ENCODE measurements around the gene SKAP2. TPM values are rescaled to one million over a fixed set of nuclear protein-coding genes. Genes with fewer than 3 reads are reported as not detected.

Gene SKAP2
- total and polyA plus RNA-seq, 2 experiments from 2014 or later: 2.5 to 4.4 TPM

DNA sequence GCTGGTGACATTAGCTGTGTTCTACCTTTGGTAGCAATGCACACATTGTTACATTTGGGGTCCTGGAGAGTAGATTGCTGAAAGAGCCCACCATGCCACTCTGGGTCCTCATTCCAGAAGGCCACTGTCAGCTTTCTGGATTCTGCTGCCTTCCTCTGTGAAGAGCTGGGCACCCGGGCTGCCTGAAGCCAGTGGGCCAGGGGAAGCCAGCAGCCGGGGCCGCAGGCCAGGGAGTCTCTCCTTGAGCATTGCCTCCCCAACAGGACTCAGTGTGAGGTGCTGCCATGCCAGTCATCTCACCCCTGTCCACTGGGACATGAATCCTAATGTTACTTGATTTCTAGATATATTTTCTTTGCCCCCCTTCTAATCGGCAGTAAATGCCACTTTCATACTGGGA, 234.0 kb downstream of the SKAP2 start:
- DNase-seq (ENCODE audit: low spot score) (no peak), ATAC-seq (no peak)
- H3F3A ChIP-seq (replicated peaks; ENCODE audit: low read depth): no peaks in the 10 kb centered on the region
- TF ChIP-seq STAT1 (IDR thresholded peaks at IDR 0.05; ENCODE audit: unreplicated experiment) (no peak), EZH2phosphoT487 (IDR thresholded peaks at IDR 0.05; ENCODE audit: unreplicated experiment) (no peak), CREB1 (CRISPR knock-in tag; IDR thresholded peaks at IDR 0.05; ENCODE audit: low read depth) (no peak), POLR2AphosphoS5 (IDR thresholded peaks at IDR 0.05; ENCODE audit: low read depth) (no peak), ZNF114 (CRISPR knock-in tag; IDR thresholded peaks at IDR 0.05) (no peak)
- TF ChIP-seq, protein P1, sequence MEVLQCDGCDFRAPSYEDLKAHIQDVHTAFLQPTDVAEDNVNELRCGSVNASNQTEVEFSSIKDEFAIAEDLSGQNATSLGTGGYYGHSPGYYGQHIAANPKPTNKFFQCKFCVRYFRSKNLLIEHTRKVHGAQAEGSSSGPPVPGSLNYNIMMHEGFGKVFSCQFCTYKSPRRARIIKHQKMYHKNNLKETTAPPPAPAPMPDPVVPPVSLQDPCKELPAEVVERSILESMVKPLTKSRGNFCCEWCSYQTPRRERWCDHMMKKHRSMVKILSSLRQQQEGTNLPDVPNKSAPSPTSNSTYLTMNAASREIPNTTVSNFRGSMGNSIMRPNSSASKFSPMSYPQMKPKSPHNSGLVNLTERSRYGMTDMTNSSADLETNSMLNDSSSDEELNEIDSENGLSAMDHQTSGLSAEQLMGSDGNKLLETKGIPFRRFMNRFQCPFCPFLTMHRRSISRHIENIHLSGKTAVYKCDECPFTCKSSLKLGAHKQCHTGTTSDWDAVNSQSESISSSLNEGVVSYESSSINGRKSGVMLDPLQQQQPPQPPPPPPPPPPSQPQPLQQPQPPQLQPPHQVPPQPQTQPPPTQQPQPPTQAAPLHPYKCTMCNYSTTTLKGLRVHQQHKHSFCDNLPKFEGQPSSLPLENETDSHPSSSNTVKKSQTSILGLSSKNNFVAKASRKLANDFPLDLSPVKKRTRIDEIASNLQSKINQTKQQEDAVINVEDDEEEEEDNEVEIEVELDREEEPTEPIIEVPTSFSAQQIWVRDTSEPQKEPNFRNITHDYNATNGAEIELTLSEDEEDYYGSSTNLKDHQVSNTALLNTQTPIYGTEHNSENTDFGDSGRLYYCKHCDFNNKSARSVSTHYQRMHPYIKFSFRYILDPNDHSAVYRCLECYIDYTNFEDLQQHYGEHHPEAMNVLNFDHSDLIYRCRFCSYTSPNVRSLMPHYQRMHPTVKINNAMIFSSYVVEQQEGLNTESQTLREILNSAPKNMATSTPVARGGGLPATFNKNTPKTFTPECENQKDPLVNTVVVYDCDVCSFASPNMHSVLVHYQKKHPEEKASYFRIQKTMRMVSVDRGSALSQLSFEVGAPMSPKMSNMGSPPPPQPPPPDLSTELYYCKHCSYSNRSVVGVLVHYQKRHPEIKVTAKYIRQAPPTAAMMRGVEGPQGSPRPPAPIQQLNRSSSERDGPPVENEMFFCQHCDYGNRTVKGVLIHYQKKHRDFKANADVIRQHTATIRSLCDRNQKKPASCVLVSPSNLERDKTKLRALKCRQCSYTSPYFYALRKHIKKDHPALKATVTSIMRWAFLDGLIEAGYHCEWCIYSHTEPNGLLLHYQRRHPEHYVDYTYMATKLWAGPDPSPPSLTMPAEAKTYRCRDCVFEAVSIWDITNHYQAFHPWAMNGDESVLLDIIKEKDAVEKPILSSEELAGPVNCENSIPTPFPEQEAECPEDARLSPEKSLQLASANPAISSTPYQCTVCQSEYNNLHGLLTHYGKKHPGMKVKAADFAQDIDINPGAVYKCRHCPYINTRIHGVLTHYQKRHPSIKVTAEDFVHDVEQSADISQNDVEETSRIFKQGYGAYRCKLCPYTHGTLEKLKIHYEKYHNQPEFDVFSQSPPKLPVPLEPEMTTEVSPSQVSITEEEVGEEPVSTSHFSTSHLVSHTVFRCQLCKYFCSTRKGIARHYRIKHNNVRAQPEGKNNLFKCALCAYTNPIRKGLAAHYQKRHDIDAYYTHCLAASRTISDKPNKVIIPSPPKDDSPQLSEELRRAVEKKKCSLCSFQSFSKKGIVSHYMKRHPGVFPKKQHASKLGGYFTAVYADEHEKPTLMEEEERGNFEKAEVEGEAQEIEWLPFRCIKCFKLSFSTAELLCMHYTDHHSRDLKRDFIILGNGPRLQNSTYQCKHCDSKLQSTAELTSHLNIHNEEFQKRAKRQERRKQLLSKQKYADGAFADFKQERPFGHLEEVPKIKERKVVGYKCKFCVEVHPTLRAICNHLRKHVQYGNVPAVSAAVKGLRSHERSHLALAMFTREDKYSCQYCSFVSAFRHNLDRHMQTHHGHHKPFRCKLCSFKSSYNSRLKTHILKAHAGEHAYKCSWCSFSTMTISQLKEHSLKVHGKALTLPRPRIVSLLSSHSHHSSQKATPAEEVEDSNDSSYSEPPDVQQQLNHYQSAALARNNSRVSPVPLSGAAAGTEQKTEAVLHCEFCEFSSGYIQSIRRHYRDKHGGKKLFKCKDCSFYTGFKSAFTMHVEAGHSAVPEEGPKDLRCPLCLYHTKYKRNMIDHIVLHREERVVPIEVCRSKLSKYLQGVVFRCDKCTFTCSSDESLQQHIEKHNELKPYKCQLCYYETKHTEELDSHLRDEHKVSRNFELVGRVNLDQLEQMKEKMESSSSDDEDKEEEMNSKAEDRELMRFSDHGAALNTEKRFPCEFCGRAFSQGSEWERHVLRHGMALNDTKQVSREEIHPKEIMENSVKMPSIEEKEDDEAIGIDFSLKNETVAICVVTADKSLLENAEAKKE (CRISPR knock-in tag; IDR thresholded peaks at IDR 0.05): no peak
- TF ChIP-seq, protein P2, sequence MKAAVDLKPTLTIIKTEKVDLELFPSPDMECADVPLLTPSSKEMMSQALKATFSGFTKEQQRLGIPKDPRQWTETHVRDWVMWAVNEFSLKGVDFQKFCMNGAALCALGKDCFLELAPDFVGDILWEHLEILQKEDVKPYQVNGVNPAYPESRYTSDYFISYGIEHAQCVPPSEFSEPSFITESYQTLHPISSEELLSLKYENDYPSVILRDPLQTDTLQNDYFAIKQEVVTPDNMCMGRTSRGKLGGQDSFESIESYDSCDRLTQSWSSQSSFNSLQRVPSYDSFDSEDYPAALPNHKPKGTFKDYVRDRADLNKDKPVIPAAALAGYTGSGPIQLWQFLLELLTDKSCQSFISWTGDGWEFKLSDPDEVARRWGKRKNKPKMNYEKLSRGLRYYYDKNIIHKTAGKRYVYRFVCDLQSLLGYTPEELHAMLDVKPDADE (IDR thresholded peaks at IDR 0.05): no peak
- no peaks in the 10 kb centered on the region for H3K27me3 ChIP-seq (ENCODE audit: insufficient read depth)
- Mint-ChIP-seq H3K9me3 (no peaks in the 10 kb centered on the region), H3K27me3 (ENCODE audit: insufficient read depth, low read depth, poor library complexity) (peaks cover 10% of the 10 kb centered on the region), H3K4me3 (no peak overlapping the region), H3K4me1 (0 out of 3 replicates have a peak, but pooled peaks cover 2% of the 10 kb centered on the region), H3K36me3 (ENCODE audit: low read depth) (no peaks in the 10 kb centered on the region), H3K27ac (no peak overlapping the region)
- H2AFZ ChIP-seq: no peak overlapping the region
- no peaks in the 10 kb centered on the region for H4K20me1 ChIP-seq (replicated peaks; ENCODE audit: insufficient read depth)
- no peaks in the 10 kb centered on the region for H3K4me1 ChIP-seq (ENCODE audit: insufficient read depth)
- no peak overlapping the region for H3K4me3 ChIP-seq
- no peaks in the 10 kb centered on the region for H3K79me2 ChIP-seq (replicated peaks; ENCODE audit: insufficient read depth)
- H3K4me2 ChIP-seq: no peak overlapping the region
- H3K9me2 ChIP-seq (ENCODE audit: insufficient read depth): no peaks in the 10 kb centered on the region
- no peaks in the 10 kb centered on the region for H3K36me3 ChIP-seq (ENCODE audit: insufficient read depth)
- H3K27ac ChIP-seq (ENCODE audit: low read depth): no peak overlapping the region

Data from GM23338 (cell line).